K562 (cell line): ENCODE measurements around the gene OSGEP. TPM values are rescaled to one million over a fixed set of nuclear protein-coding genes. Genes with fewer than 3 reads are reported as not detected.

Source experiments
- ATF1 ChIP-seq, 2 experiments: fragments of 450-650 bp in 1 of 2; IDR thresholded peaks; 2 replicates each; pipeline ENCODE4 v1.6.1; 2016; ENCODE audit warnings: missing compliant biosample characterization in 1 of 2, missing genetic modification characterization in 1 of 2
- BCL6 ChIP-seq: fragments of 250-450 bp; sonication (Bioruptor Pico); IDR thresholded peaks from 2 replicates; pipeline ENCODE4 v1.4.0; 2020
- CBX1 ChIP-seq: sonication (generic); IDR thresholded peaks from 2 replicates; pipeline ENCODE4 v1.6.1; 2016; ENCODE audit warnings: antibody characterized with exemption, low read depth, mild to moderate bottlenecking
- CREB1 ChIP-seq, 2 experiments: sonication (generic) in 1 of 2; formaldehyde crosslinking in 1 of 2; IDR thresholded peaks; 2 replicates each; pipeline versions ENCODE4 v1.6.1 to v1.8.0; 2012 to 2022; ENCODE audit warnings: inconsistent platforms in 1 of 2, mild to moderate bottlenecking in 1 of 2, missing genetic modification reagents in 1 of 2, moderate library complexity in 1 of 2
- CREB3 ChIP-seq: fragments of 450-650 bp; conservative IDR thresholded peaks from 2 replicates; pipeline ENCODE4 v1.6.1; 2016; ENCODE audit warnings: missing genetic modification characterization, low read depth, mild to moderate bottlenecking, missing compliant biosample characterization, moderate library complexity
- CSDE1 ChIP-seq, 2 experiments: fragments of 450-650 bp; IDR thresholded peaks; 2 replicates each; pipeline ENCODE4 v1.6.1; 2016; ENCODE audit warnings: mild to moderate bottlenecking in 1 of 2
- DMBX1 ChIP-seq: fragments of 250-450 bp; sonication (Bioruptor Pico); IDR thresholded peaks from 2 replicates; pipeline ENCODE4 v1.8.0; 2022; ENCODE audit warnings: inconsistent platforms, mild to moderate bottlenecking, moderate library complexity, borderline replicate concordance
- FOXM1 ChIP-seq, 2 experiments: fragments of 450-650 bp in 1 of 2; sonication (generic) in 1 of 2; formaldehyde crosslinking in 1 of 2; IDR thresholded peaks; 2 replicates each; pipeline versions ENCODE4 v1.6.1 to v1.9.0; 2017 to 2022; ENCODE audit warnings: low read depth in 2 of 2, mild to moderate bottlenecking in 2 of 2, missing genetic modification reagents in 1 of 2, moderate library complexity in 1 of 2
- ILK ChIP-seq: fragments of 450-650 bp; IDR thresholded peaks from 2 replicates; pipeline ENCODE4 v1.6.1; 2016; ENCODE audit warnings: missing genetic modification characterization, low read depth, mild to moderate bottlenecking, missing compliant biosample characterization, moderate library complexity, borderline replicate concordance
- MAFK ChIP-seq: IDR thresholded peaks from 2 replicates; pipeline ENCODE4 v1.6.1; 2011; ENCODE audit warnings: low read length, improper control_type of control experiment
- MIER1 ChIP-seq: fragments of 450-650 bp; IDR thresholded peaks from 2 replicates; pipeline ENCODE4 v1.6.1; 2016; ENCODE audit warnings: antibody characterized with exemption, mild to moderate bottlenecking, low read depth
- MTA2 ChIP-seq: fragments of 450-650 bp; IDR thresholded peaks from 2 replicates; pipeline ENCODE4 v1.6.1; 2016; ENCODE audit warnings: low read depth
- NFIX ChIP-seq: fragments of 250-450 bp; sonication (Bioruptor Pico); IDR thresholded peaks from 2 replicates; pipeline ENCODE4 v1.4.0; 2020; ENCODE audit warnings: low read depth, mild to moderate bottlenecking, moderate library complexity
- PREB ChIP-seq: sonication (generic); formaldehyde crosslinking; IDR thresholded peaks from 2 replicates; pipeline ENCODE4 v1.8.1; 2023; ENCODE audit warnings: mild to moderate bottlenecking, missing genetic modification reagents
- RFX5 ChIP-seq: IDR thresholded peaks from 2 replicates; pipeline ENCODE4 v1.6.1; 2011; ENCODE audit warnings: low read depth, mild to moderate bottlenecking, improper control_type of control experiment, low read length
- RHOXF2B ChIP-seq: fragments of 250-450 bp; sonication (Bioruptor Pico); conservative IDR thresholded peaks from 2 replicates; pipeline ENCODE4 v1.5.1; 2021
- SOX6 ChIP-seq: fragments of 450-650 bp; IDR thresholded peaks from 2 replicates; pipeline ENCODE4 v1.6.1; 2014; ENCODE audit warnings: mild to moderate bottlenecking
- TCF7 ChIP-seq: sonication (generic); IDR thresholded peaks from 2 replicates; pipeline ENCODE4 v1.6.1; 2016; ENCODE audit warnings: antibody characterized with exemption, borderline replicate concordance
- TSHZ1 ChIP-seq: fragments of 250-450 bp; sonication (Bioruptor Pico); IDR thresholded peaks from 2 replicates; pipeline ENCODE4 v1.4.0; 2020; ENCODE audit warnings: mild to moderate bottlenecking, moderate library complexity
- USF1 ChIP-seq: sonication (generic); formaldehyde crosslinking; IDR thresholded peaks from 2 replicates; pipeline ENCODE4 v1.9.0; 2022; ENCODE audit warnings: mild to moderate bottlenecking, missing genetic modification reagents
- YY1 ChIP-seq, 3 experiments: IDR thresholded peaks; 2 replicates each; pipeline ENCODE4 v1.6.1; 2011; ENCODE audit warnings: low read length in 2 of 3, mild to moderate bottlenecking in 2 of 3, moderate library complexity in 2 of 3, borderline replicate concordance in 1 of 3, control low read depth in 1 of 3, low read depth in 1 of 3; ENCODE audit not compliant: insufficient read depth in 3 of 3, insufficient replicate concordance in 2 of 3, control insufficient read depth in 1 of 3, insufficient read length in 1 of 3; ENCODE audit errors: extremely low read depth in 1 of 3
- ZC3H8 ChIP-seq: fragments of 450-650 bp; IDR thresholded peaks from 2 replicates; pipeline ENCODE4 v1.6.1; 2017
- ZFP1 ChIP-seq: fragments of 450-650 bp; formaldehyde crosslinking; IDR thresholded peaks from 2 replicates; pipeline ENCODE4 v1.4.0; 2020; ENCODE audit warnings: mild to moderate bottlenecking, mixed read lengths
- polyA plus RNA-seq, 8 experiments: library from polyadenylated mRNA; depleted of rRNA in 4 of 8; stranded (reverse) in 5 of 8; unstranded in 3 of 8; fragments of >200 nt; fragmentation: Nextera tagmentation in 2 of 8; fragmentation: Illumina TruSeq in 1 of 8; extraction: Ambion mirVana in 2 of 8; extraction: Trizol in 1 of 8; gene quantifications; 2 replicates each; pipeline versions ENCODE4 v1.2.1 to v1.2.3, GENCODE V29; 2011 to 2014; ENCODE audit warnings: inconsistent platforms in 1 of 8, missing spikeins in 1 of 8
- total RNA-seq, 7 experiments: library from RNA; depleted of rRNA in 6 of 7; stranded (reverse); fragments of >200 nt in 6 of 7; fragmentation: Illumina TruSeq in 2 of 7; extraction: Trizol in 2 of 7; gene quantifications; 2 replicates each; pipeline versions ENCODE4 v1.2.1 to v1.2.3, GENCODE V29; 2011 to 2021; ENCODE audit warnings: low replicate concordance in 1 of 7

OSGEP gene
- total and polyA plus RNA-seq, 9 of the 15 experiments (the other 6 are each of a cell fraction or from before 2014, with no cell fraction given): 32.1 to 59.2 (median 44.1) TPM

- no peak; the same call in 1 of the 2 replicates for TF ChIP-seq FOXM1 (IDR thresholded peaks at IDR 0.05; ENCODE audit: low read depth)
- TF ChIP-seq FOXM1 (CRISPR knock-in tag; IDR thresholded peaks at IDR 0.05; ENCODE audit: low read depth): no peak
- TF ChIP-seq CREB1 (IDR thresholded peaks at IDR 0.05): no peak
- no peak for TF ChIP-seq CREB1 (CRISPR knock-in tag; IDR thresholded peaks at IDR 0.05)
- no peak for TF ChIP-seq CREB3 (tag)
- no peak for TF ChIP-seq ZC3H8
- TF ChIP-seq CBX1: no peak
- no peak for TF ChIP-seq TSHZ1 (CRISPR knock-in tag)
- no peak for TF ChIP-seq NFIX (CRISPR knock-in tag)
- no peak for TF ChIP-seq RFX5
- TF ChIP-seq ZFP1: no peak
- TF ChIP-seq SOX6: 0 out of 2 replicates have a peak, but pooled peaks have one; percentile 12
- TF ChIP-seq ILK (tag): no peak
- TF ChIP-seq ATF1 (CRISPR knock-in tag; IDR thresholded peaks at IDR 0.05): no peak
- no peak for TF ChIP-seq ATF1 (tag; IDR thresholded peaks at IDR 0.05)
- peak; percentile 67 for TF ChIP-seq MTA2
- no peak for TF ChIP-seq DMBX1 (CRISPR knock-in tag)
- TF ChIP-seq USF1: no peak
- no peak for TF ChIP-seq MIER1
- TF ChIP-seq YY1 (IDR thresholded peaks at IDR 0.05; ENCODE audit: borderline replicate concordance in 1 of 3, control insufficient read depth in 1 of 3, extremely low read depth in 1 of 3, insufficient read depth in 3 of 3, insufficient read length in 1 of 3, insufficient replicate concordance in 2 of 3, low read depth in 1 of 3, low read length in 2 of 3): no peak
- no peak for TF ChIP-seq TCF7
- TF ChIP-seq MAFK: peak; percentile 40; the same call in 1 of the 2 replicates
- TF ChIP-seq CSDE1 (IDR thresholded peaks at IDR 0.05): no peak
- TF ChIP-seq BCL6 (CRISPR knock-in tag): no peak
- no peak for TF ChIP-seq RHOXF2B
- TF ChIP-seq PREB (CRISPR knock-in tag): no peak
Measured at GRCh38 chr14:20482382-20482781, 27.8 kb upstream of the OSGEP start (continued).
